Muscle of back (tissue), 11 donors: Measurements from ENCODE around the gene ASPSCR1. TPM values are rescaled to one million over a fixed set of nuclear protein-coding genes. Genes with fewer than 3 reads are reported as not detected.
A peak's percentile ranks its signal among the peaks of the same experiment; 100 is the strongest.

Experiments
- DNase-seq, 3 donors: peaks; one replicate each; pipeline versions ENCODE4 v3.0.0 to v3.0.0-alpha.2; 2013
- polyA plus RNA-seq, 10 donors: library from polyadenylated mRNA; unstranded; fragments of 120-200 nt; gene quantifications; one replicate each; pipeline ENCODE4 v1.2.1, GENCODE V29; 2013; ENCODE audit not compliant: insufficient read length in 10 of 10

ASPSCR1 gene
- polyA plus RNA-seq, 10 donors, result 15.5 to 28.4 (median 21.6) TPM

DNA sequence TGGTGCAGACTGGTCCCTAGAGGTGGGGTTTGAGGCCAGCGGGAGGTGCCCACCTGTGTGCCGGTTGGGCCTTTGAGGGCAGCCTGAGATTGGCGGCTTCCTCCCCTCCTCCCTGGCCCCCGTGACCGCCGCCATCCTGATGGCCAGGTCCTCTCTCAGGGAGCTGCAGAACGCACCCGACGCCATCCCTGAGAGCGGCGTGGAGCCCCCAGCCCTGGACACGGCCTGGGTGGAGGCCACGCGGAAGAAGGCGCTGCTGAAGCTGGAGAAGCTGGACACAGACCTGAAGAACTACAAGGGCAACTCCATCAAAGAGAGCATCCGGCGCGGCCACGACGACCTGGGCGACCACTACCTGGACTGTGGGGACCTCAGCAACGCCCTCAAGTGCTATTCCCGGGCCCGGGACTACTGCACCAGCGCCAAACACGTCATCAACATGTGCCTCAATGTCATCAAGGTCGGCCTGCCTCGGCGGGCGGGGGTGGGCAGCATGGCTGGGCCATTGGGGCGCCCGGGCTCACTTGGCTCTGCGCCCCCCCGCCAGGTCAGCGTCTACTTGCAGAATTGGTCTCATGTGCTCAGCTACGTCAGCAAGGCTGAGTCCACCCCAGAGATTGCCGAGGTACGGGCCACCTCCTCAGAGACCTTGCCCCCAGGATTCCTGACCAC is 77.1 kb downstream of the ASPSCR1 start:
- DNase-seq, result peak in 1 of 3 donors; percentile 2

DNA sequence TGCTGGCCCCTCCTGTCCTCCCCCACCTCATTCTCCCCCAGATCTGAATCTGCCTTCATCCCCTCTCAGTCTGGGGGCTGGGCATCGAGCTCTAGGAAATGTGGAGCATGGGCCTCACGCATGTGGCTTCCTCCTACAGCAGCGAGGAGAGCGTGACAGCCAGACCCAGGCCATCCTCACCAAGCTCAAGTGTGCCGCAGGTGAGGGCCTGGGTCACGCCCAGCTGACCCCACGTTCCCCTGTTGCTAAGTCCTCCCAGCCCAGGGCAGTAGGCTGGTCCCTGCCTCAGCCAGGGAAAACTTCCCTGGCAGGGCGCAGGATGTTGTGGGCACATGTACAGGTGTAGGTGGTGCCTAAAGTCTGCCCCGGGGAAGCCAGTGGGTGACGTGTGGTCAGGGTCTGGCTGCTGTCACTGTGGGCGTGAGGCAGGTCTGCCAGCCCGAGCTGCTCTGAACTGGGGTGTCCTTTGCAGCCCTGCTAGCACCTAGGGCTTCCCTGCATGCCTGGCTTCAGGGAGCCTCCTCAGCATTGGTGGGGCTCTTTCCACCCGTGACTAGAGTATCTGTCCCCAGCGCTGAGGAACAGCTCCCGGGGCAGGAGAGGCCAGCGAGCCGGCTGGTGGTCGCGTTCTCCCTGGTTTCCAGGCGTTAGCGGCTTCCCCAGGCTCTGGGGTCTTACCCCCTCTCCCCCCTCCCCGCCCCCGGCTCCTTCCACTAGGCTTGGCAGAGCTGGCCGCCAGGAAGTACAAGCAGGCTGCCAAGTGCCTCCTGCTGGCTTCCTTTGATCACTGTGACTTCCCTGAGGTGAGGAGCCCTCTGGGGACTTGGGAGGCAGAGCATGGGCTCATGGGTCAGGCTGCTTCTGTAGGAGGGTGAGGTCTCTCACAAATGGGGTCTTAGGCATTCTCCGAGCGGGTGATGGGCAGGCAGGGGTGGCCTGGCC is 77.9 kb downstream of the ASPSCR1 start:
- DNase-seq, result peak in 1 of 3 donors; percentile 1

DNA sequence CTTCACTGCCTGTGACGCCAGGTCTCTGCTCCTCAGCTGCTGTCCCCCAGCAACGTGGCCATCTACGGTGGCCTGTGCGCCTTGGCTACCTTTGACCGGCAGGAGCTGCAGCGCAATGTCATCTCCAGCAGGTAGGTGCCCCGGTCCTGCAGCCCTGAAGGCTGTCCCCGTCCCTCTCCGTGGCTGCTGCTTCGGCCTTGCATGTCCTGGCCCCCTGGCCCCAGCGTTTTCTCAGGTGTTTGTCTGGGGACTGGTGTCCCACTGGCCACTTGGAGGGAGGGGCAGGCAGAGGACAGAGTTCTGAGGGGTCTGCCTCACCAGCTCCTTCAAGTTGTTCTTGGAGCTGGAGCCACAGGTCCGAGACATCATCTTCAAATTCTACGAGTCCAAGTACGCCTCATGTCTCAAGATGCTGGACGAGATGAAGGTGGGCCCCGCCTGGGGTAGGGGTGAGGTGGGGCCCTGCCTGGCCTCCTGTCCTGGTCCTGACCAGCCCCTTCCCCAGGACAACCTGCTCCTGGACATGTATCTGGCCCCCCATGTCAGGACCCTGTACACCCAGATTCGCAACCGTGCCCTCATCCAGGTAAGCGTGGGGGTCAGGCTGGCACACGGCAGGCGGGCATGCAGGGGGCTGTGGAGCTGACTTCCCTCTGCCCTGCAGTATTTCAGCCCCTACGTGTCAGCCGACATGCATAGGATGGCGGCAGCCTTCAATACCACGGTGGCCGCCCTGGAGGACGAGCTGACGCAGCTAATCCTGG is 78.7 kb downstream of the ASPSCR1 start:
- peak in 1 of 3 donors; percentile 2 for DNase-seq

DNA sequence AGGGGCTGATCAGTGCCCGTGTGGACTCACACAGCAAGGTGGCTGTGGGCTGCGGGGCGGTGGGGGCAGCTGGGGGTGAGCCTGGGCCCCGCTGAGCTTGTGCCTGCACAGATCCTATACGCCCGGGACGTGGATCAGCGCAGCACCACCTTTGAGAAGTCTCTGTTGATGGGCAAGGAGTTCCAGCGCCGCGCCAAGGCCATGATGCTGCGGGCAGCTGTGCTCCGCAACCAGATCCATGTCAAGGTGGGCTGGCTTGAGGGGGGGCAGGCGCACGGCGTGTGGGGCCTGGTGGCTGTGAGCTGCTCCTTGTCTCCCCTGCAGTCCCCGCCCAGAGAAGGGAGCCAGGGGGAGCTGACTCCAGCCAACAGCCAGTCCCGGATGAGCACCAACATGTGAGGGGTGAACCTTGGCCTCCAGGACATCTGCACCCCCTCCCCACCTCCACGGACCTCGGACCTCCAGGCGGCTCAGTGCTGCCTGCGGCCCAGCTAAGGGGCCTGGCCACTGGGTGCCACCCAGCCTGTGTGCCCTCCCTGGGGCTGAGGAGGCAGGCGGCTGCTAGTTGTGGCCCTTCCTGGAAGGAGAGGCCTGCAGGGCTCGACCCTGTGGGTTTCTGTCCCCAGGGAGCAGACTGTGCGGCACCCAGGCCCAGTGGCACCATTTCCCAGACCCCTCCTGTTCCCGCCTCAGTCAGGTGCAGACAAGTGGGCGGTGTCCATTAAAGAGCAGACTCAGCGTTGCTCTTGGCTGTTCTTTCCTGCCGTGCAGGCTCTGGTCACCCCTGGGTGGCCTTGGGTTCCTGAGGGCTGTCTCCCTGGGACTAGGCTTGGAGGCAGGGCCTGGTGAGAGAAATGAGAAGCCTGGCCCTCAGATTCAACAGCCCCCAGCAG is 79.5 kb downstream of the ASPSCR1 start:
- peak in 1 of 3 donors; percentile 11 for DNase-seq

DNA sequence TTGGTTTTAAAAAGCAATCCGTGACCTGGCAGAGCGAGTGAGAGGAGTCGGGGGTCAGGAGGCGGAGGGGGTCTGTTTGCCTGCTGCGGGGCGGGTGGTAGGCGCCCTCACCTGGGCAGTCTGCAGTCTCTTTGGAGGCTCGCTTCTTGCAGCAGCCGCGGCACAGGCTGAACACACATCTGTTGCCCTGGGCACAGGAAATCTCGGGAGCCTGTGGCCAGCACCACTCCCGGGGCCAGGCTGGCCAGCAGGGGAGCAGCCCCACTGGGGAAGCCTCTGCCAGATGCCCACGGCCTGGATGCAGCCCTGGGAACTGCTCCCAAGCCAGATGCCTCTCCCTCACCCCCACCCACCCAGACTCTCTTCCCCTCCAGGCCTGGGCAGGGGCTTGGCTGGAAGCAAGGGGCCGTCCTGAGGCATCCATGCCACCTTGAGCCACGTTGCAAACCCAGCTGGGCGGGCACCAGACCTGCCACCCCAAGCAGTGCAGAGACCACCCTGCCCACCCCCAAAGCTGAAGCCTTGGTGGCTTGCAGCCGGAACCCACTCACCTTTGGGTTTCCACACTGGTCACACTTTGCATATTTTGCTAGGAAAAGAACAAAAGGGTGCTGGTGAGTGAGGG is 80.9 kb downstream of the ASPSCR1 start:
- DNase-seq, result peak in 1 of 3 donors; percentile 2

DNA sequence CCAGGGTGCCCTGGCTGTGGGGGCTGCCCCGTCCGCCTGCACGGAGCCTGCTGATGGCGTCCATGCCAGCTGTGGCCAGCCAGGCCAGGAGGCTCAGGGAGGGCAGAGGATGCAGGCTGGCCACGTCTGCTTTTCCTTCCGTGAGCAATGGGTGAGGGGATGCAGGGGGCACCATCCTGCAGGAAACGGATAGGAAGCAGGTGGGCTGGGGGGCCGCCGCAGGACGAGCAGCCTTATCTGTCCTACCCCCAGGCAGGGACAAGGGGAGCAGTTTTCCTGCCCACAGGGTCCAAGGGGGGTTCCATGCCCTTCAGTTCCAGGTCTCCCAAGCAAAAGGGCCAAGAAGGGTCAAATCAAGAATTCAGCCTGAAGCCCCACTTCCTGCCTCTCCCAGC is 81.4 kb downstream of the ASPSCR1 start:
- peak in 1 of 3 donors; percentile 3 for DNase-seq

DNA sequence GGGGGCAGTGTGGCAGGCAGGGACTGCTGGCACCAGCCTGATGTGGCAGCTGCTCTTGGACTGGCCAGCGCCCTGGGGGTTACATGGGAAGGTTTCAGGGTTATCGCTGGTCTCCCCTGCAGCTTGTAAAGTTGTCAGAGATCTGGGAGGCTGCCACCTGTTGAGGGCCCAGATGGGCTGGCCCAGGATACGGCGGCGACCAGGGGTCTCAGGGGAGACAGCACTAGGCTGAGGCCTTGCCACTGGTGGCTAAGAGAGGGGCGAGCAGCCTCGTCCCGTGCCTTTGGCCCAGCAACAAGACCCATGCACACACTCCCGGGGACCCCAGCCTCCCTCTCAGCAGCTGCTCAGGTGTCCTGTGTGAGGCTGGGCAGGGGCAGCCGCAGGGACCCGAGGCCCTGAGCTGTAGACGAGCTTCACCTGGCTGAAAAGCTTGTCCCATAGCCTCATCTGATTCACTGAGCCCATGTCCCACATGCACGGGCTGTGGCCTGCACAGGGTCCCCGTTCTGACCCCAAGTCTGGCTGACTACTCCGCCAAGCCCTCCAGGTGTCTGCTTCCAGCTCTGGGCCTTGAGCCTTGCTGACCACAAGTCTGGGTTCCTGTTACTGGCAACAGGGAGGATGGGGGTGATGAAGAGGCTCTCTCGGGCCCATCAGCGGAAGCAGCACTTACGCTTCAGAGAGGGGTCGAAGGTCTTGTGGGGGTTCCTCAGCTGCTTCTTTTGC is 82.0 kb downstream of the ASPSCR1 start:
- DNase-seq, result peak in 1 of 3 donors; percentile 9

DNA sequence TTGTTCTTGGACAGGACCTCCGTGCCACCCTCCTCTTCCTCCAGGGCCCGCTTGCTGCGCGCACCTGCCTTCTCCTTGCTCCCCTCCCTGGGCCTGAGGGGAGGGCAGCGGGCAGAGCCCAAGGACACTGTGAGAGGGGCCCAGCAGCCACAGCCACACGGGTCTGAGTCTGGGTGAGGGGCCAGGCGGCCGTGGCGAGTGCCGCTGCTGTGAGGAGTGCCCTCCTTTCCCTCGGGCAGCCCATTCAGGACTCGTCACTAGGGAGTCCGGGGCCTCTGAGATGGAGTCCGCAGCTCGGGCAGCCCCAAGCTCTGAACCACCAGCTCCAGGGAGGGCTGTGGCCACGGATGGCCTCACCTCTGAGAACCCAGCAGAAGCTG is 82.6 kb downstream of the ASPSCR1 start:
- DNase-seq, result no peak

DNA sequence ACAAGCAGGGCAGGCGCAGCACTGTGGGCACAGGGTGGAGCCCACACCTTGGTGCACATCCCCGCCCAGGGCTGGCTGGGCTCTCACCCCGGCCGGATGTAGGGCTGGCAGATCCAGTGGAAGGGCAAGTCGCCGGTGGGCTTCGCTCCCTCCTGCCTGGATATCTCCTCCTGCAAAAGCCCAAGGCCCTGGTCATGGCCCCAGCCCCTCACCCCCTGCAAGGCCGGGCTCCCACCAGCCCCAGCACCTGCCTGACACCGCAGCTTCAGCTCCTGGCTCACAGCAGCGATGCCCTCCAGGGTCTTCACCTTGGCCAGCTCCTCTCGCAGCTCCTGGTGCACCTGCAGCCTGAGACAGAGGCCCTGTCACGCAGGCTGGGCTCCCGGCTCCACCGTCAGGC is 83.2 kb downstream of the ASPSCR1 start:
- peak in 1 of 3 donors; percentile 2 for DNase-seq

DNA sequence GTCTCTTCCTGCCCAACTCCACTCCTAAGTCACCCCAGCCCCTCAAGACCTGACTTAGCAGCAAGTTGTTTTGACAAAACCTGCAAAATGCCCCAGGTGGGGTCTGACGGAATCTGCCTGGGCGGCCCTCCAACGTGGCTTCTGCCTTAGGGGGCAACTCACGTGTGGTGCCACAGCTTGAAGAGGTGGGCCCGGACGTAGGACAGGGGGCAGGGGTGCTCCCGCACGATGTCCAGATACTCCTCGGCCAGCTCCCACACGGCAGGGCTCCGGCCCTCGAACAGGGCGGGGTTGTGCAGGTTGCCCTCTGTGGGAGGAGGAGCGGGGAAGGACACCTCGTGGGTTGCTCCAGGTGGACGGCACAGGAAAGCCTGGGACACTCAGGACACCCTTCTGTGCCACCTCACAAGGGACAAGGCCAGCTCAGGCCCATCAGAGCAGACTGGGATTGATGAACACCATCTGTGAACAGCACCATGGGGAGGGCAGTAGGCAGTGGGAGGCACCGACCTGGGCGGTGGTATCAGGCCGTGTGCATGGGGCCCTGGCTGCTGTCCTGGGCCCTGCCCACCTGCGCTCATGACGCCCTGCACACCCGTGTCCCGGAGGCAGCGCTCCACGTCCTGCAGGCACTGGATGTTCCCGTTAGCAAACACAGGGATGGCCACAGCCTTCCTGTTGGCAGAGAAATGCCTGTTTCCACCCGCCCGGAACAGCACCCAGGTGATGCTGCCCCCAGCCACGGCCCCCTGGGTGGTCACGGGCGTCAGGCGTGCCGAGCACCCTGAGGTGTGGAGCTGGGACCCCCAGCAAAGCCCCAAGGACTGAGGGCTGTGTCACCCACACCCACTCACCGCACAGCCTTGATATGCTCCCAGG is 83.9 kb downstream of the ASPSCR1 start:
- peak in 1 of 3 donors; percentile 2 for DNase-seq

DNA sequence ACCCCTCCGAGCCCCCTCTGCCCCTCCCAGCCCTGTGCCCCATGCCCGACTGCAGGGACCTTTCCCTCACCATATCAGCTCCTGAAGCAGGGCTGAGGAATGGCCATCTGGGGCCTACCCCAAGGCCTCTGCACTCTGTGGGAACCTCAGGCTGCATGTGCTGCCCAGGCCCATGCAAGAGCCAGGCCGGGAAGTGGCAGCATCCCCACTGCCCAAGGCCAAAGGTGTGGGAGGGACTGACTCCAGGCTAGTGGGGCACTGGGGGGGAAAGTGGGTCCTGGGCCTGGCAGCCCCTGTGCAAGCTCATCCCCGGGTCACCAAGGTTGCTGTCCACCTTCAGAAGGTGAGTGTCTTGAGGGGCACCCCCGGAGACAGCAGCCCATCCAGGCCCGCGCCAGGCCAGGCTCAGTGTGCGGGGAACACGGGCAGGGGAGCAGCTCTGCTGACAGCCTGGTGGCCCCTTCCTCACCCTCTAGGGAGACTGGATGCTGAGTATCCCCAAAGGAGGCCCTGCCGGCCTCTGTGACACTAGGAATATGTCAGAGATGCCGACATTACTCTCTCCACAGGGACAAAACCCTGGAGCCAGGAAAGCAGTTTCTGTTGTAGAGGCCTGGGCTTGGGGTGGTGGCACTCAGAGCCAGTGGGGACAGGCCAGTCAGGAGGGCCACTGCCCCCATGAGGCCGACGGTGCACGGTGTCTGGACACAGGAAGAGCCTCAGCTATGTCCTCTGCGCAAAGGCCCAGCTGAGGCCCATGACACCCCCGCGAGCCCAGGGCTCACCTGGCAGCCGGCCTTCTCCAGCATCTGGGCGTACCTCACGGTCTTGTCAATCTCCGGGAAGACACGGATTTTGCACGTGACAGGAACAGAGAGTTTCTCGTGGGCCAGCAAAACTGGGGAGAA is 84.9 kb downstream of the ASPSCR1 start:
- DNase-seq, result no peak

DNA sequence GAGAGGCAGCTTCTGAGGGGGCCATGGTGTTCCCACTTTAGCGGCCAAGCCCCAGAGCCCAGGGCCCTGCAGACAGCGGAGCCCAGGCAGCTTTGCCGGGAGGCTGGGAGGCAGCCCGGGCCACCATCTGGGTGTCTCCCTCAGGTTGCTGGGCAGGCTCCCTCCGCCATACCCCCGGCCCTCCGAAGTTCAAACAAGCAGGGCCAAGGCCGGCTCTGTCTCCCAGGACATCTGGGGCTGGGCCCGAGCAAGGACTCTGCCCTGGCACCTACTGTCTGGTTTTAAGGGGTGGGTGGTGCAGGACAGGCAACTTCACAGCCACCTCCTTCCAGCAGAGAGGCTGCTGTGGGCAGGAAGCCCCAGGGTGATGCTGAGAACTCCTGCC is 85.5 kb downstream of the ASPSCR1 start:
- DNase-seq, result no peak

DNA sequence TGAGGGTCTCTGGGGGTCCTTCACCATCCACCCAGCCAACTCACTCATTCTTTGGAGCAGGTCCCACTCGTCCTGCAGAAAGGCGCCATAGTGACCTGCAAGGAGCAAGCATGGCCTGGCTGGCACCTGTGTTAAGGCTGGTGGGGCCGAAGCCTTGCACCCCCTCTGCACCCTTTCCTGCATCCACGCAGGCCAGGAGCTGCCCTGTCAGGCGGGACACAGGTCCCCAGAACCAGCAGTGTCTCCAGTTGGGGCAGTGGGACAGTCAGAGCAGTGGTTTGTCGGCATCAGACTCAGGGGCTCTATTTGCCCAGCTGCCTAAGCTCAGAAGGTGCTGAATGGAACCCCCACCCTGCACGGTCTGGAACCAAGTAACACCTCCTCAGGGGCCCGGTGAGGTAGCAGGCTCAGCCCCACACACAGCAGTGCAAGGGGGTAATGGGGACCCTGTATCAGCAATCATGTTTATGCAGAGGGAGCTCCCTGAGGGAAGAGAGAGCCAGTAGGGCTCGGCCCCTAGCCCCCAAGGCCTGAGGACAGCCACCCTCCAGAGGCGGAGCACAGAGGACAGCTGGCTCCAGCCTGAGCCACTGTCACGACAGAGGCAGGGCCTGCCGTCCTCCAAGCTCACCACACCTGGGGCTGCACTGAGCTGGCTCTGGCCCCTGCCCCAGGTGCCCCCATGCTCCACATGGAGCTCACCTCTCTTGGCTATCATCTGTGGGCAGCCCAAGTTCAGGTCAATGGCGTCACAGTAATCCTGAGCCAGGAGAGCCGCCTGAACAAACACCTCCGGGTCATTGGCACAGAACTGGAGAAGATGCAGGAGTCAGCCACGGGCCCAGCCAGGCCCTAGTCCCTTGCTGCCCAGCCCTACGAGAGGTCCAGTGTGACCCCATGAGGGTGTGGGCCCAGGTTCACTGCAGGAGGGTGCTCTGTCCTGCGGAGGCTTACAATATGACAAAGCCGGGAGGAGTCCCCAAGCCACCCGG is 86.3 kb downstream of the ASPSCR1 start:
- no peak for DNase-seq

DNA sequence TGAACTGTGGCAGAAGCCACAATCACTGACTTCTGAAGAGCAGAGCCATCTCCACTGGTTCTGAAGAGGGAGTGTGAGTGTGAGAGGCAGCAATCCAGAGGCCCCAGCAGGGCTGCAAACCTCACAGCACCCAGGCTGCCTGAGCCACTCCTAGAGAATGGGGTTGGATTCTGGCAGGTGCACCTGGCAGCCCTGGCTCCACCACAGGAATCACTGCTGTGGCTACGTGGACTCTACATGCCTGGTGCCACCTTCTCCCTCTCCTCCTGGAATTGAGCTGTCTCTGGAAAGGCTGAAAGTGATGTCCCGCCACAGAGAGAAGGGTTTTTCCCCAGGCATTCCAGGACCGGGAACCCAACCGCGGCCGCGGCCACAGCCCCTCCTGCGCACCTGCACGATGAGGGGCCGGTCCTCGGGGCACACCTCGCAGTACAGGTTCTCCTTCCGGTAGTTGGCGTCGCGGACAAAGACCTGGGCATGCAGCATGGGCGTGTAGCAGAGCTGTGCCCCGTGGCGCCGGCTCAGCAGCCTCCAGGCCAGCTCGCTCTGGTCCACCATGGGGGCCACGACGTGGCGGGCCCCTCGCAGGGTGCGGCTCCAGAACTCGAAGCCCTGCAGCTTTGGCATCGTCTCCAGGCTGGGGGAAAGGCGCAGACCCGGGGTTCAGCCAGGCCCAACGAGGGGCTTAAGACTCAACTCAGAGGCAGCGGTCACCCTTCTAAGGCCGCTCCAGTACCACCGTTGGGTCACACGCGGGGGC is 87.2 kb downstream of the ASPSCR1 start:
- no peak for DNase-seq

DNA sequence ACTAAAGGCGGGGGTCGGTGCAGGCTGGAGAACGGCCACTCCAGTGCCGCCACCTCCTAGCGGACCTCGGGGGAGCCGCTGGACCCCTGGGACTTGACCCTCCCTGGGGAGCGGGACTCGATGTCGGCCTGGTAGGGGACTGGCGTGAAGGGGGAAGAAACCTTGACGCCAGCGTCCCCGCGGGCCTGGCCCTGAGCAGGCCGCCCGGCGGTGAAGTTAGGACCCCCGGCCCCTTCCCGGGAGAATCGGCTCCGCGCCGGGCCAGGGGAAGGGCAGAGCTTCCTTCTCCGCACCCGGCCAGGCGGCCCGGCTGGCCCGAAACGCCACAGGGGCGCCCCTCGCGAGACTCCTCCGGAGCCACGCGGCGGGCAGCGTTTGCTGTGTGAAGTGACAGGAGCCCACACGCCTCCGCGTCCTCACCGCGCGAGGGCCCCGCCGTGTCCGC is 87.8 kb downstream of the ASPSCR1 start:
- DNase-seq, result no peak
